CD1c-positive myeloid dendritic cell (primary cell): ENCODE measurements around the gene POLR2H.

Source experiments
- DNase-seq: peaks from one replicate; pipeline ENCODE4 v3.0.0-alpha.2; 2016; ENCODE audit errors: extremely low spot score

The POLR2H gene

DNA sequence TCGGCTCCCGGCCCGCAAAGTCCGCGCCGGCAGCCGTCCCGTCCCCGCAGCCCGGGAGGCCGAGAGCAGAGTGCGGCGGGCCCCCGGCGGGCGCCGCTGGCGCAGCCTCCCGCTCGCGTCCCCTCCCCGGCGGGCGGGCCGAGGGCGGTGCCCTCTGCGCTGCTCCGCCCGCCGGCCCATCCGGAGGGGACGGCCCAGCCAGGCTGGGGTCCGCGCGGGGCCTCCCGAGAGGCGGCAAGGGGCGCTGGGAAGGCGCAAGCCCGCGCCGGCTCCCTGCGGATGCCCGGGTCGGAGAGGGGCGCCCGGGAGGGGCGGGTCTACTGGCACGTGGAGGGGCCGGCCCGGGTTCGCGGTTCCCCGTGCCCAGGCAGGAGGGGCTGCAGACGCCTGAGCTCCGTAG lies at the start of gene POLR2H, which contains the start of gene CLCN2:
TSS of gene POLR2H (plus strand) at position 179 of the 400 bp plus-strand sequence. CDS start 1,783 bp downstream, outside the sequence.
TSS of gene CLCN2 (minus strand) at position 74 of the 400 bp plus-strand sequence. CDS start 126 bp downstream, outside the sequence.
- DNase-seq, result peak; percentile 62

GRCh38 chr3:184314363-184314699 lies 47.2 kb upstream of the POLR2H start, which contains the start of gene EIF4G1:
EIF4G1 (plus strand) TSS chr3:184314606; CDS start chr3:184315797, 1,191 bp downstream.
- peak; percentile 98 for DNase-seq

DNA sequence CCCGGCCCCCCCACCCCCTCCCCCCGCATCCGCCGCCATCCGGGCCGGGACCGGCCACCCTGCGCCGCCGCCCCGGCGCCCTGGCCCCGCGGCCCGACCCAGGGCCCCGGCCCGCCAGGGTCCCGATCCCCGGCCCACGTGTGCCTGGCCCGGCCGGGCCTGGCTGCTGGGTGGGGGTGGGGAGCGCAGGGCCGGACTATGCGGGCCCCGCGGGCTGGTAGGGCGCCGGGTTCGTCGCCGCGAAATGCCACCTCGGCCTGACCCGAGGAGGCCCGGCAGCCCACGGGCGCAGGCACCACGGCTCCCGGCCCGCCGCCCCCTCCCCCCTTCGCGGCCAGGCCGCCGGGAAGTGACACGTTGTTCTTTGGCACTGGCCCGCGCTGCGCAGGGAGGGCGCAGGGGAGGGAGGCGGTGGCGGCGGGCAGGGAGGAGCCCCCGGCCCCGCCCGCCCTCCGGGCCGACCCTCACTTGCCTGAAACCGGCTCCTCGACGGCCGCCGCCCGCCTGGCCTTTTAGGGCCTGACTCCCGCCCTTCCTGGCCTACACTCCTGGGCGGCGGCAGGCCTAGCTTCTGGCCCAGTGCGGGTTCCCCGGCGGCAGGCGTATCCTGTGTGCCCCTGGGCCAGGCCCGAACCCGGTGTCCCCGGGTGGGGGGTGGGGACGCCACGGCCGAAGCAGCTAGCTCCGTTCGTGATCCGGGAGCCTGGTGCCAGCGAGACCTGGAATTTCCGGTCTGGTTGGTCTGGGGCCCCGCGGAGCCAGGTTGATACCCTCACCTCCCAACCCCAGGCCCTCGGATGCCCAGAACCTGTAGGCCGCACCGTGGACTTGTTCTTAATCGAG lies 46.6 kb upstream of the POLR2H start:
- peak; percentile 79 for DNase-seq

GRCh38 chr3:184315543-184315867 lies 46.0 kb upstream of the POLR2H start:
- peak; percentile 26 for DNase-seq

DNA sequence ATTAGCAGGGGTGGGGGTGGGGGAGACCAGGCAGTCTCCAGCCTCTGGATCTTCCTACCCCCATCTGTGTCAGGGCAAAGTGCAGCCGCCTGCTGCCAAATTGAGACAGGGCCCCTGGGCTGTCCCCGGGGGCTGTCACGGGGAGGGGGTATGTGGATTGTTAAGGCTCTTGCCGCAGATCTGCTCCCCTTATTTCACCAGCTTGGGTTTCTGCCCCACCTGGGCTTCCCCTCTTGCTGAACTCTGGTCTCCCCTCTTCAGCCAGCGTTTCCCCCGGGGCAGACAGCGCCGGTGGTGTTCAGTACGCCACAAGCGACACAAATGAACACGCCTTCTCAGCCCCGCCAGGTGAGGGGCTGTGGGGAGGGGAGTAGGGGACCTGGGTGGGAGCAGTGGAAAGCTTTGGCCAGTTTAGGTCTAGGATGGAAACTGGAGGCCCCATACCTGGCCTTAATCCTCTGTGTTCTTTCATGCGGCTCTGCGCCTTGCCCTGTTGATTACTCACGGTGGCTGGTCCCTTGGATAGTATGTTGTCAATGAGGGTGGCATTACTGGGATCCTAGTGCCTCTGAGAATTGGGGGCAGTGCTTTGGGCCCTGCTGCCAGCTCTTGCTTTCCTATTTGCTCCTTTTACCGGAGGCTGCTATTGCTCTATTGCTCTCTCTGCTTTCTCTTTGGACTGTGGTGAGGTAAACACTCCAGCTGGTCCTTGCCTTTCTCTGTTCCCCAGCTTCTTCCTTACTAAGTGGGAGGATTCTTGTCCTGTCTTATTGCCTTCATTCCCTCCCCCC lies 45.4 kb upstream of the POLR2H start:
- DNase-seq, result no peak

DNA sequence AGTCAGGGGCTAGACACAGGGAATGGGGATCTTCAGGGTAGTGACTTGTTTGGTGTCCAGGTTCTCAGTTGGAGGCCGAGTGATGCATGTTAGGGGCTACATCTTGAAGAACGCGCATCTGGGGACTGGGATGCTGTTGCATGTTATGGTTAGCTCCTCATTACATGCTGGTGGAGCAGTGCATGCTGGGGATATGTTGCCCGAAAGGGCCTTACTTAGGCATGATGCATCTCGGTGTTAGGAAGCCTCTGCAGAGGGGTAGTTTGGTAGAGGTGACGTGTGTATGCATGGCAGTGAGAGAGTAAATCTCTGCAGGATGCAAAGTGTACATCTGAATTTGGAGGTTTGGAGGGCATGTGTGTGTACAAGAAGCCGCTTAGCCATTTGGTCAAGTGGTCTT lies 44.7 kb upstream of the POLR2H start:
- no peak for DNase-seq

DNA sequence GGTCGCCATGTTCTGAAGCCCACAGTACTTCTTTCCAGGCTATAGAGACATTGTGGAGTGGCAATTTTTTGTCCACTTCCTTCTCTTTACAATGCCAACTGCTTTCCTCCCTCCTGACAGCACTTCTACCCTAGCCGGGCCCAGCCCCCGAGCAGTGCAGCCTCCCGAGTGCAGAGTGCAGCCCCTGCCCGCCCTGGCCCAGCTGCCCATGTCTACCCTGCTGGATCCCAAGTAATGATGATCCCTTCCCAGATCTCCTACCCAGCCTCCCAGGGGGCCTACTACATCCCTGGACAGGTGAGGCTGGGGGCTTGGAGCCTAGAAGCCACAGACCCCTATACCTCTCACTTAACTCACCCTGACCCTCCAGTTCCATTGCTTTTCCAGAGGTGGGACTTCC lies 44.3 kb upstream of the POLR2H start:
- no peak for DNase-seq

DNA sequence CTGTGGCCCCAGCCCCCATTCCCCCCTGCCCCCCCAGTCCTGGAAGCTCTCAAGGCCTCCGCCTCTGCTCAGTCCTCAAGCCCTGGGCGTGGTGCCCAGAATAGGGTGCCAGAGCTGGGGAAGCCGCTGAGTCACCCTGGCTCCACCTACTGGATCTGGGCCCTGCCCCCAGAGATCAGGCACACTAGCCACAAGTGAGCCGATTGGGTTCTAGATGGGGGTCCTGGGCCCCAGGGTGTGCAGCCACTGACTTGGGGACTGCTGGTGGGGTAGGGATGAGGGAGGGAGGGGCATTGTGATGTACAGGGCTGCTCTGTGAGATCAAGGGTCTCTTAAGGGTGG lies 41.4 kb upstream of the POLR2H start:
- peak; percentile 85 for DNase-seq

DNA sequence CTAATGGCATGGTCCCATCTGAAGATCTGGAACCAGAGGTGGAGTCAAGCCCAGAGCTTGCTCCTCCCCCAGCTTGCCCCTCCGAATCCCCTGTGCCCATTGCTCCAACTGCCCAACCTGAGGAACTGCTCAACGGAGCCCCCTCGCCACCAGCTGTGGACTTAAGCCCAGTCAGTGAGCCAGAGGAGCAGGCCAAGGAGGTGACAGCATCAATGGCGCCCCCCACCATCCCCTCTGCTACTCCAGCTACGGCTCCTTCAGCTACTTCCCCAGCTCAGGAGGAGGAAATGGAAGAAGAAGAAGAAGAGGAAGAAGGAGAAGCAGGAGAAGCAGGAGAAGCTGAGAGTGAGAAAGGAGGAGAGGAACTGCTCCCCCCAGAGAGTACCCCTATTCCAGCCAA lies 39.8 kb upstream of the POLR2H start:
- DNase-seq, result no peak

DNA sequence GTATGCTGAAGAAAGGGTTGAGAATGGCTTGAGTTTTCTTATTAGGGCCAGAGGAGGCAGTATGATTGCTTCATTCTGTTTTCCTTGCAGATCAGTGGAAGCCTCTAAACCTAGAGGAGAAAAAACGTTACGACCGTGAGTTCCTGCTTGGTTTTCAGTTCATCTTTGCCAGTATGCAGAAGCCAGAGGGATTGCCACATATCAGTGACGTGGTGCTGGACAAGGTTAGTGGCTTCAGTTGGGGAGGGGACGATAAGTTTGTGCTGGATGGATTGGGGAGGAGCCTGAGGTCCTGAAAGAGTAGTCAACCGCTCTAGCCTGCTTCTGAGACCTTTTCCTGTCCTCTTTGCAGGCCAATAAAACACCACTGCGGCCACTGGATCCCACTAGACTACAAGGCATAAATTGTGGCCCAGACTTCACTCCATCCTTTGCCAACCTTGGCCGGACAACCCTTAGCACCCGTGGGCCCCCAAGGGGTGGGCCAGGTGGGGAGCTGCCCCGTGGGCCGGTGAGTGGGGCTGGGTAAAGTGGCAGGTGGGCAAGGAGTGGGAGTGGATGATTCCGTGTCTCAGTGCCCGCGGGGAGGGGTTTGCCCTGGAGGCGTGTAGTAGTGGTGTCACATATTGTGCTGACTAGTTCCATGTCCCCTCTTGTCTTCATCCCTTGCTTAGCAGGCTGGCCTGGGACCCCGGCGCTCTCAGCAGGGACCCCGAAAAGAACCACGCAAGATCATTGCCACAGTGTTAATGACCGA lies 38.6 kb upstream of the POLR2H start:
- DNase-seq, result peak; percentile 85

GRCh38 chr3:184323696-184324095 lies 37.8 kb upstream of the POLR2H start:
- no peak for DNase-seq

DNA sequence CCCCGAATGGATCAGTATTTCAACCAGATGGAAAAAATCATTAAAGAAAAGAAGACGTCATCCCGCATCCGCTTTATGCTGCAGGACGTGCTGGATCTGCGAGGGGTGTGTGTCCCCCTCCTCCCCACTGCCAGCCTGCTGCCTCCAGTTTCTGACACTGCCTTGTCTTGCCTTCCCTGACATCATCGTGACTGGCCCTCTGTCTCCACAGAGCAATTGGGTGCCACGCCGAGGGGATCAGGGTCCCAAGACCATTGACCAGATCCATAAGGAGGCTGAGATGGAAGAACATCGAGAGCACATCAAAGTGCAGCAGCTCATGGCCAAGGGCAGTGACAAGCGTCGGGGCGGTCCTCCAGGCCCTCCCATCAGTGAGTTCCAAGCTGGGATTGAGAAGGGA lies 36.2 kb upstream of the POLR2H start:
- no peak for DNase-seq

- DNase-seq, result no peak
Measured at GRCh38 chr3:184325715-184326369, 35.7 kb upstream of the POLR2H start.

DNA sequence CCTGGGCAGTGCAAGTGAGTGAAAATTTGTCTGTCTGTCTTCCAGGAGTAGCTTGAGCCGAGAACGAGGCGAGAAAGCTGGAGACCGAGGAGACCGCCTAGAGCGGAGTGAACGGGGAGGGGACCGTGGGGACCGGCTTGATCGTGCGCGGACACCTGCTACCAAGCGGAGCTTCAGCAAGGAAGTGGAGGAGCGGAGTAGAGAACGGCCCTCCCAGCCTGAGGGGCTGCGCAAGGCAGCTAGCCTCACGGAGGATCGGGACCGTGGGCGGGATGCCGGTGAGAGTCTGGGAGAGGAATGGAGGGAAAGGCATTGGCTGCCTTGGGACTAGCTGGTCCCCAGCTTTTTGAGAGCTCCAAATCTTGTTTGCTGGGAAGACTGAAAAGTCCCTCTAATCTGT lies 34.3 kb upstream of the POLR2H start:
- no peak for DNase-seq

DNA sequence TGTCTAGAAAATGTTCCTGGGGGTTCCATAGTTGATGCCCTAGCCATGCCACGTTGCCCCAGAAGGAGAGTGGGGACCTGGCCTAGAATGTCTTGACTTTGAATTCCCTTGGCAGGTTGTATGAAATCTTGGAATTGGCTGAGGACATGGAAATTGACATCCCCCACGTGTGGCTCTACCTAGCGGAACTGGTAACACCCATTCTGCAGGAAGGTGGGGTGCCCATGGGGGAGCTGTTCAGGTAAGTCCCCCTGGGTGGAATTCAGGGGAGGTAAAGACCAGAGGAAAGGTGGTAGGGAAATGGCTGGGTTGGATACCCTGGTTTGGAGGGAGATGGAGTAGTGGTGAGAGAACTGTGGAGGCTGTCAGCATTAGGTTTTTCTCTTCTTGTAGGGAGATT lies 33.0 kb upstream of the POLR2H start:
- DNase-seq, result no peak

GRCh38 chr3:184332370-184333090 lies 29.0 kb upstream of the POLR2H start:
- DNase-seq, result no peak

DNA sequence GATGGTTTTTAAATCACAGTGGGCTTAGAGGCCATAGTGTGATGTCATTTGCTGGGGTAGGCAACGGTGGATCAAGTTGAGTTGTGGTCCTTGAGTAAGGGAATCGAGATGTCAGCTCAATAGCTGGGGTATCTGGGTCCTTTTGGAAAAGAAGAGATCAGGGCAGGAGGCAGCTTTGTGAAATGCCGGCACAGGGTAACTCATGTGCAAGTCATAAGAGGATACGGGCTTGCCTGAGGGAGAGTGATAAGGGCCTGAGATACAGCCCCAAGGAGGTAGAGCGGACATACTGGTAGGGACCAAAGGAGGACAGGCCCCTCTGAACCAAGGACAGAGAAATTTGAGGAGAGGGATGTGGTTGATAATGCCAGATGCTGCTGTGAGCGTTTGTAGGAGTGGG lies 28.3 kb upstream of the POLR2H start:
- no peak for DNase-seq

DNA sequence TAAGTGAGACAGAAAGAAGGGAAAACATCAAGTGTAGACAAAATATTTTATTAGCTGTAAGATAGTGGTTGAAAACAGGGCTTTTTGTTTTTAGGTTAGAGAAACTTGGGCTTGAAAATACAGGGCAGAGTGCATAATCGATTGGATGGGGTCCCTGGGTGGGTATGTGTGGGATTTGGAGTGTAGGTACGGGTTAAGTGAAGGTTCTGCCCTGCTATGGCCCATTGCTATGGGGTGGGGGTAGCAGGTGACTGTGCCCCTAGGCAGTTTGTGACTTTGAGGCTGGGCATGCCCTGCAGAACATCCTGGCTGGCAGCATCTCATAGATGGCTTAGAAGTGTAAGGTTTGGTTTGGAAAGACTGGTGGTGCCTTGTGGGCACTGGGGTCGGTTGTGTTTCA lies 27.8 kb upstream of the POLR2H start:
- DNase-seq, result no peak

GRCh38 chr3:184334470-184335158 lies 26.9 kb upstream of the POLR2H start:
- DNase-seq, result peak; percentile 23

GRCh38 chr3:184335291-184335660 lies 26.2 kb upstream of the POLR2H start:
- no peak for DNase-seq
